GM12874 (cell line): ENCODE data around the gene TTC33.

Experiments used
- TF ChIP-seq, protein P1 (sequence below): IDR thresholded peaks from 2 replicates; pipeline ENCODE4 v1.5.1; 2011; ENCODE audit warnings: low read depth, mild to moderate bottlenecking, control low read depth, low read length, moderate library complexity; ENCODE audit not compliant: insufficient read depth

The TTC33 gene

DNA sequence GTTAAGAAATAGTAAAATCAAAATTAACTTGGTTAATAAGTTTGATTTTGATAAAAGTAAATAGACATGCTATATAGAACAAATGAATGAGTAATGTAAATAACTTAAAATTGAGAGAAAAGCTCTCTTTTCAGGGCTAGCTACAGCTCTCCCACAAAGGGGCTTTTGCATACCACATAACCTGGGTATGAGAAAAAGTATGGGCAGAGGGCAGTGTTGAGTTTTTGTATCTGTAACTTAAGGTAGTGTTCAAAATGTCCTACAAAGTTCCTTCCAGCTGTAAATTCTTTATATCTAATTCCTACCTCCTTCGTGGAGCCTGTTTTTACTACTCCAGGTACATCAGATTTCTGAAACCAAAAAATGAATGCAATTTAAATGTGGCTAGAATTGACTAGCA lies 18.9 kb upstream of the TTC33 start:
- TF ChIP-seq, protein P1, sequence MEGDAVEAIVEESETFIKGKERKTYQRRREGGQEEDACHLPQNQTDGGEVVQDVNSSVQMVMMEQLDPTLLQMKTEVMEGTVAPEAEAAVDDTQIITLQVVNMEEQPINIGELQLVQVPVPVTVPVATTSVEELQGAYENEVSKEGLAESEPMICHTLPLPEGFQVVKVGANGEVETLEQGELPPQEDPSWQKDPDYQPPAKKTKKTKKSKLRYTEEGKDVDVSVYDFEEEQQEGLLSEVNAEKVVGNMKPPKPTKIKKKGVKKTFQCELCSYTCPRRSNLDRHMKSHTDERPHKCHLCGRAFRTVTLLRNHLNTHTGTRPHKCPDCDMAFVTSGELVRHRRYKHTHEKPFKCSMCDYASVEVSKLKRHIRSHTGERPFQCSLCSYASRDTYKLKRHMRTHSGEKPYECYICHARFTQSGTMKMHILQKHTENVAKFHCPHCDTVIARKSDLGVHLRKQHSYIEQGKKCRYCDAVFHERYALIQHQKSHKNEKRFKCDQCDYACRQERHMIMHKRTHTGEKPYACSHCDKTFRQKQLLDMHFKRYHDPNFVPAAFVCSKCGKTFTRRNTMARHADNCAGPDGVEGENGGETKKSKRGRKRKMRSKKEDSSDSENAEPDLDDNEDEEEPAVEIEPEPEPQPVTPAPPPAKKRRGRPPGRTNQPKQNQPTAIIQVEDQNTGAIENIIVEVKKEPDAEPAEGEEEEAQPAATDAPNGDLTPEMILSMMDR, result no peak

DNA sequence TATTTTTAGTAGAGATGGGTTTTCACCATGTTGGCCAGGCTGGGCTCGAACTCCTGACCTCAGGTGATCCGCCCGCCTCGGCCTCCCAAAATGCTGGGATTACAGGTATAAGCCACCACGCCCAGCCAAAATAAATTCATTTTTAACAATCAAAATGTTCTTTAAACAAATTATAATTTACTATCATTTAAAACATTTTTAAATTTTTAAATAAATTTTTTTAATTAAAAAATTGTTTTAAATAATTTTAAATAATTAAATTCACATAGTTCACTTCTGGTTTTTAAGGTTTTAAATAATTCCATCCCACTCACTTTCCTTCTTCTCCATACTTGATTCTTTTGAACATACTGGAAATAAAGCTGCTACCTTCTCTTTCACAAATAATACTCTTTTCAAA lies 15.0 kb upstream of the TTC33 start:
- TF ChIP-seq, protein P1, result no peak

DNA sequence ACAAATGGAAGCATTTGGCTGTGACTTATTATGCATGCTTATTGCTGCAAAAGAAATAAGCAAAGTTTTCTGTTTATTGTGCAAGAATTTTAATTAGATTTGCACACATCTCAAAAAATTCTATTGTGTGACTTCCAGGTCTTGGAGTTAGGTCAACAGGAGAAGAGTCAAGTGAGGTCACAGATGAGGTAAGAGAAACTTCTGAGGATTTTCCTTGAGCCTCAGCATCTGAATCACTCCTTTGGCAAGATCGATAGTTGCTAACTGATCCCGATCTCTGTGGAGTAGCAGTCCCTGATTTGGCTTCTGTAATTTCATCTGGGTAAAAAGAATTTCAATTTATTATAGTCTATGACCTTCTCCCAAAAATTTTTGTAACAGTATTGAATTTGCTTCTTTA lies 6.9 kb upstream of the TTC33 start:
- TF ChIP-seq, protein P1, result no peak

DNA sequence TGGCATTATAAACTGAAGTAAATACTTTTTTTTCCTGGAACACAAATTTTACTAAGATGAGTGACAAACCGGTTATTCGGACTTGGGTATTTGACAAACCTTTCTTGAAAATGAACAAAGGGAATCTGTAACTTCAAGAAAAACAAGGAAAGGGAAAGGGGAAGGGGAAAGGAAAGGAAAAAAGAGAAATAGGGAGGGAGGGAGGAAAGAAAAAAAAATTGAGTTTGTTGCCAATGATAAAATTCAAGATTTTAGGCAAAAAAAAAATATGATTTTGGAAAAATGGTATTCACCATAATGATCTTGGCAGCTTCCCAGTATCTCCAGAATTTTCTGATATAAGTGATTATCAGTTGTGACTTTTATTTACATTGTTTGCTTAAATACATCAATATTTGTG lies 1.6 kb upstream of the TTC33 start:
- TF ChIP-seq, protein P1, result no peak

DNA sequence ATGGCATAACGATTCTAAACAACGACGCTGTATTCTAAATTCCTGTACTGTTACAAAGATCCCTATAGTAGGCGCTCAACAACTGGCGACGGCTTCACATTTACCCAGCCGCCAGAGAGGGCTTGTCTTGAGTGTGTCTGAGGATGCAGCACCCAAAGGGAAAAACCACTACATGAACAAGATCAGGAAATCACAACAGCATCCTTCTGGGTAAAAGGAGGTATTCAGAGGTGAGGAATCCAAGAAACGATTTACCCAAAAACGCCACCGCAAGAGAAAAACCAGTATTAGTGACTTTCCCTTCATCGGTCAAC lies 711 bp downstream of the TTC33 start:
- TF ChIP-seq, protein P1, result peak; percentile 68

DNA sequence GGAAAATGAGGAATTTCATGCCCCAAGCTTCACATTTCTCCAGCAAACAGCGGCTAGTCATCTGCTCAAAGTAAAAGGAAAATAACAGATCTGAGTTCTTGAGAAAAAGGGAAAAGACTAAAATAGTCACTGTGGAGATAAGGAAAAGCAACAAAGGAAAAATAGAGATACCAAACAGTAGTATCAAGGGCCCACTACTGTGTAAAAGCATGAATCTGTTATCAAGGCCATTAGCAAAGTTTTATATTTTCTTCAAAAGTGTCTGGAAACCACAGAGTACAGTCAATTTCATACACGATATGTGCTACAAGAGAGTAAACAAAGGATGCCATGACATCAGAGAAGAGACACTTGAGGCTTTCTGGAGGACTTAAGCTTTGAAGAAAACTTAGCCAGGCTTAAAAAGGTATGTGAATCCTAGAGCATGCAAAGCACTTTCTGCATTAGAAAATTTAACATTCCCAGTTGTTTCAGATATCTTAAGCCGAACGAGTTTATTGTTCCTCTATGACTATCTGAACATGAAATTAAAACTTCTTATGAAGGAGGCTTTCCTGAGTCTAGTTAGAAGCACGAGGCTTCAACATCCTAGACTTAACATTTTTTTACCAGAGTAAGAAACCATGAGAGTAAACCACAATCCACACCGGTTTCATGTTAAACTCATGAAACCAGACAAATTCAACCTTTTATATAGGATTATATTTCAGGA lies 1.2 kb downstream of the TTC33 start:
- TF ChIP-seq, protein P1, result no peak

DNA sequence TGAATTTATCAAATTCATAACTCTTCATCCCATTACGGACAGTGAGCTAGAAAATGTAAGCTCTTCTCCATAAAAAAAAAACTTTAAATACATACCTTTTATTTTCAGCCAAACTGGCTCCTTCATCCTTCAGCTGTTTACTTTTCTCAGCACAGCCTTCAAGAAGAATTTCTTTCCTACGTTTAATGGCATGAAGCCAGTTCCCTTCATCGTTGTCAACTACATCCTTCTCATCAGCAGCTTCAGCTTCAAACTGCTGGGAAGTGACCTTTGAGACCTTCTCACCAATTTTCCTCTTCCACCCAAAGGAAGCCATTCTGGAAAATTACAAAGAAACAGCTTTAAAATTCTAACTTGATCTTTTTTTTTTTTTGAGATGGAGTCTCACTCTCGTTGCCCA lies 9.1 kb downstream of the TTC33 start:
- TF ChIP-seq, protein P1, result no peak
